Epithelial cell of prostate (primary cell): ENCODE measurements around the gene TTYH3.

Experiments used
- DNase-seq: peaks from one replicate; pipeline ENCODE4 v3.0.0-alpha.2; 2011; ENCODE audit warnings: low read depth, low spot score
- H3K27ac ChIP-seq: fragments of 450-650 bp; 2 replicates; pipeline ENCODE4 v1.5.1; 2017; ENCODE audit warnings: mild to moderate bottlenecking

TTYH3 gene

GRCh38 chr7:2614631-2615330 is 17.0 kb upstream of the TTYH3 start:
- no peak for DNase-seq
- no peak overlapping the region for H3K27ac ChIP-seq

GRCh38 chr7:2616387-2617324 is 15.1 kb upstream of the TTYH3 start:
- DNase-seq, result no peak
- no peak overlapping the region for H3K27ac ChIP-seq

GRCh38 chr7:2617325-2617905 is 14.4 kb upstream of the TTYH3 start:
- DNase-seq, result no peak
- H3K27ac ChIP-seq, result no peak overlapping the region

- H3K27ac ChIP-seq, result no peak overlapping the region
- no peak for DNase-seq
Measured at GRCh38 chr7:2619116-2619515, 12.7 kb upstream of the TTYH3 start.

GRCh38 chr7:2621061-2621828 is 10.5 kb upstream of the TTYH3 start:
- no peak for DNase-seq
- no peak overlapping the region for H3K27ac ChIP-seq

GRCh38 chr7:2621948-2622640 is 9.7 kb upstream of the TTYH3 start:
- no peak overlapping the region for H3K27ac ChIP-seq
- DNase-seq, result no peak

GRCh38 chr7:2622869-2623697 is 8.7 kb upstream of the TTYH3 start:
- H3K27ac ChIP-seq, result no peak overlapping the region
- no peak for DNase-seq

GRCh38 chr7:2623698-2624014 is 8.1 kb upstream of the TTYH3 start:
- no peak overlapping the region for H3K27ac ChIP-seq

GRCh38 chr7:2624293-2624886 is 7.4 kb upstream of the TTYH3 start:
- H3K27ac ChIP-seq, result peak overlapping the region; percentile 38
- DNase-seq, result no peak

More at GRCh38 chr7:2623698-2624014, 8.1 kb upstream of the TTYH3 start:
- no peak for DNase-seq

GRCh38 chr7:2626498-2627117 is 5.2 kb upstream of the TTYH3 start:
- H3K27ac ChIP-seq, result no peak overlapping the region
- DNase-seq, result no peak

GRCh38 chr7:2627258-2628129 is 4.3 kb upstream of the TTYH3 start:
- DNase-seq, result no peak
- peak overlapping the region; percentile 52 for H3K27ac ChIP-seq

GRCh38 chr7:2628130-2628482 is 3.7 kb upstream of the TTYH3 start:
- no peak for DNase-seq
- peak overlapping the region; percentile 52 for H3K27ac ChIP-seq

GRCh38 chr7:2628891-2629290 is 2.9 kb upstream of the TTYH3 start:
- H3K27ac ChIP-seq, result peak overlapping the region; percentile 52
- DNase-seq, result no peak

- H3K27ac ChIP-seq, result no peak overlapping the region
- DNase-seq, result no peak
Measured at GRCh38 chr7:2629746-2630681, 1.8 kb upstream of the TTYH3 start.

GRCh38 chr7:2632733-2633537 is 1.1 kb downstream of the TTYH3 start:
- DNase-seq, result no peak
- H3K27ac ChIP-seq, result peak overlapping the region; percentile 82
